ENCODE data around the gene CTDNEP1.

DNA sequence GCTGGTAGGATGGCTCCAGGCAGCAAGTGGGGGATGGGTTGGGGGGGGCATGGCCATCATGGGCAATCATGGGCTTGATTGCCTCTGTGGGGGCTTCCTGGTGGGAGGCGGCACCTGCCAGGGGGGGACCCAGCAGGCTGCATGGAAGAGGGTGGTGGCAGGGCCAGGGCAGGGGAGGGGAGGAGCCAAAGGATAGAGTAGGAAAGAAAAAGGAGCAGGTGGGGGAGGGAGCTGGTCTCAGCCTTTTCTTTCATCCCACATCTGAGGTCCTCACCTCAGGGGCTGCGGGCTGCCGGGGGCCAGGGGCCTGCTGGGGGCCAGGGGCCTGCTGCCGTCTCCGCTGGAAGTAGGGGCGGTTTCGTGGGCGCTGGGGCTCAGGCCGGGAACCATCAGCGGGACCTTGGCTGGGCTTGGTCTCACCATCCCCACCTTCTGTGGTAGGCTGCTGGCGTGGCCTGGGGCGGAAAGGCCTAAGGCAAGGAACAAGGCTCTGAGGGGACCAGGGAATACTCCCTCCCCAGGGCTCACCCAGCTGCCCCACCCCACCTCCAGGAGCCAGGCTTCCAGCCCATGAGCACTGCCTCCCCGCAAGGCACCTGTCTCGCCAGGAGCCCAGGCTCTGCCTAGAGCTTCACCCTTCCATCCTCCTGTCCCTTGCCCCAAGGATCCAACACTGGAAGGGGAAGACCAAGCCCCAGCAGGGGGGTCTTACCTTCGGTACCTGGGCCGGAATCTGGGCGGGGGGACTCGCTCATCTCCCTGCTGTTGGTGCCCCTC is 37.9 kb upstream of the CTDNEP1 start:
- no peak for TF ChIP-seq CTCF (IDR thresholded peaks at IDR 0.05)
- no peak for TF ChIP-seq REST (IDR thresholded peaks at IDR 0.05; ENCODE audit: insufficient read depth in 1 of 2, low read depth in 2 of 2, low read length in 1 of 2)
- no peak for TF ChIP-seq SIN3A (IDR thresholded peaks at IDR 0.05; ENCODE audit: borderline replicate concordance, insufficient read depth, low read depth, low read length)
- TF ChIP-seq POLR2AphosphoS5 (IDR thresholded peaks at IDR 0.05; ENCODE audit: low read depth, low read length), result no peak
